Dendritic cell treated with granulocyte-macrophage colony-stimulating factor and Interleukin-4, amounts not matched to agents 40 ng/mL and 50 ng/mL, for 4 days (primary cell): ENCODE results near the gene ZBTB48.

ENCODE experiments used
- H3K27ac Mint-ChIP-seq: one replicate; pipeline ENCODE4 v1.8.0; 2022; ENCODE audit warnings: mild to moderate bottlenecking, mixed read lengths
- H3K27me3 Mint-ChIP-seq: one replicate; pipeline ENCODE4 v1.8.0; 2022; ENCODE audit warnings: mild to moderate bottlenecking, mixed read lengths
- H3K36me3 Mint-ChIP-seq: one replicate; pipeline ENCODE4 v1.8.0; 2022; ENCODE audit warnings: low read depth, mixed read lengths
- H3K4me1 Mint-ChIP-seq: one replicate; pipeline ENCODE4 v1.8.0; 2022; ENCODE audit warnings: low read depth, mixed read lengths
- H3K4me3 Mint-ChIP-seq: one replicate; pipeline ENCODE4 v1.8.0; 2022; ENCODE audit warnings: mild to moderate bottlenecking, moderate library complexity, mixed read lengths
- H3K9me3 Mint-ChIP-seq: one replicate; pipeline ENCODE4 v1.8.0; 2022; ENCODE audit warnings: mixed read lengths
- intact Hi-C: fragments of 100-400 bp; cut with micrococcal nuclease; formaldehyde crosslinking; loops from one replicate; pipeline ENCODE4 v1.15.0; 2022

The ZBTB48 gene

GRCh38 chr1:6580593-6581409 lies 1.0 kb downstream of the ZBTB48 start:
- peak overlapping the region; percentile 100 for H3K4me3 Mint-ChIP-seq
- intact Hi-C loops = loop anchor here (2.0 kb wide), 1 partner anchor 44 kb away; the partner anchor contains the start of gene THAP3
- peaks cover 41% of the 10 kb centered on the region for H3K36me3 Mint-ChIP-seq
- H3K27me3 Mint-ChIP-seq = no peaks in the 10 kb centered on the region
- H3K9me3 Mint-ChIP-seq = no peaks in the 10 kb centered on the region
- peak overlapping the region; percentile 100 for H3K27ac Mint-ChIP-seq
- peaks cover 58% of the 10 kb centered on the region for H3K4me1 Mint-ChIP-seq

GRCh38 chr1:6581561-6582305 lies 1.9 kb downstream of the ZBTB48 start:
- H3K27me3 Mint-ChIP-seq = no peaks in the 10 kb centered on the region
- H3K27ac Mint-ChIP-seq = peak overlapping the region; percentile 100
- intact Hi-C loops = loop anchor here (2.0 kb wide), 1 partner anchor 43 kb away; the partner anchor contains the start of gene THAP3
- H3K36me3 Mint-ChIP-seq = peaks cover 51% of the 10 kb centered on the region
- no peaks in the 10 kb centered on the region for H3K9me3 Mint-ChIP-seq
- peaks cover 63% of the 10 kb centered on the region for H3K4me1 Mint-ChIP-seq
- H3K4me3 Mint-ChIP-seq = peak overlapping the region; percentile 100

- H3K36me3 Mint-ChIP-seq = peaks cover 57% of the 10 kb centered on the region
- H3K4me3 Mint-ChIP-seq = peak overlapping the region; percentile 100
- H3K27ac Mint-ChIP-seq = peak overlapping the region; percentile 100
- no peaks in the 10 kb centered on the region for H3K27me3 Mint-ChIP-seq
- H3K4me1 Mint-ChIP-seq = peaks cover 69% of the 10 kb centered on the region
- no peaks in the 10 kb centered on the region for H3K9me3 Mint-ChIP-seq
- intact Hi-C loops = no loop called here
Measured at GRCh38 chr1:6582370-6582769, 2.6 kb downstream of the ZBTB48 start.

DNA sequence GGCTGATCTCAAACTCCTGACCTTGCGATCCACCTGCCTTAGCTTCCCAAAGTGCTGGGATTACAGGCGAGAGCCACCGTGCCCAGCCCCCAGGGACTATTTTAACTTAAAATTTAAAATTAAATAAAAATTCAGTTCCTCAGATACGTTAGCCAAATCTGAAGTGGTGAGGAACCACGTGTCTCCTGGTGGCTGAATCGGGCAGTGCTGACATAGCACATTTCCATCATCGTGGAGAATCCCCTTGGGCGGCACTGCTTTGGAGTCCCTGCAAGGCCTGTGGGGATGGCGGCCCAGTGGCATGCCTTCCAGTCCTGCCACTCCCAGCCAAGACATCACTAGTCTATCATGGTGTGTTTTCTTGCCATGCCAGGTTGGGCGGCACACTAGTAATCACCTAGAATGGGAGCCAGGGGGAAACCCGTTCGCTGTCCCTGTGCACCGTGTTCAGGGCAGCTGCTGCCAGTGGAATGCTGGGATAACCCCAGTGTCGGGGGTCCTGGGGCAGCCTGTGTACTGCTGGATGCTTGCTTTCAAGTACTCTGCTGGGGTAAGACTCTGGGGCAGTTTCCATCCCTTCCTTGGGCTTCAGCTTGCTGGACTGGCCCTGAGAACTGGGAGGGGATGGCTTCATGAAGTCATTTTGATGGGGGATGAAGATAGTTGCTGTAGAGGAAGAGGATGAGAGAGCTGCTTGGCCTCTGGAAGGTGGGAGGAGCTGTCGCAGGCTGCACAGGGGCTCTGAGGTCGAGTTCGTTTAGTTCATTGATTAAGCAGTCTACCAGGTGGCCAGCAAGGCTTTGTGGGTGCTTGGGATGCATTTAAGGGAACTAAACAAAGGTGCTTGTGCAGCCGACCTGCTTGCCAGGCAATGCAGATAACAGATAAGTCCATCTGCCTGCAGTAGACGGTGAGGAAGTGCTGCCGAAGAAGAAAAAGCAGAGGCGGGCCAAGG lies 4.6 kb downstream of the ZBTB48 start:
- Mint-ChIP-seq H3K27ac (peak overlapping the region; percentile 4), H3K27me3 (no peaks in the 10 kb centered on the region), H3K9me3 (no peaks in the 10 kb centered on the region), H3K4me1 (peaks cover 83% of the 10 kb centered on the region), H3K4me3 (no peak overlapping the region), H3K36me3 (peaks cover 77% of the 10 kb centered on the region)
- intact Hi-C loops = no loop called here

GRCh38 chr1:6585081-6585722 lies 5.4 kb downstream of the ZBTB48 start:
- Mint-ChIP-seq H3K36me3 (peaks cover 79% of the 10 kb centered on the region), H3K4me3 (no peak overlapping the region), H3K27ac (peak overlapping the region; percentile 4), H3K27me3 (no peaks in the 10 kb centered on the region), H3K9me3 (no peaks in the 10 kb centered on the region), H3K4me1 (peaks cover 86% of the 10 kb centered on the region)
- intact Hi-C loops = no loop called here

DNA sequence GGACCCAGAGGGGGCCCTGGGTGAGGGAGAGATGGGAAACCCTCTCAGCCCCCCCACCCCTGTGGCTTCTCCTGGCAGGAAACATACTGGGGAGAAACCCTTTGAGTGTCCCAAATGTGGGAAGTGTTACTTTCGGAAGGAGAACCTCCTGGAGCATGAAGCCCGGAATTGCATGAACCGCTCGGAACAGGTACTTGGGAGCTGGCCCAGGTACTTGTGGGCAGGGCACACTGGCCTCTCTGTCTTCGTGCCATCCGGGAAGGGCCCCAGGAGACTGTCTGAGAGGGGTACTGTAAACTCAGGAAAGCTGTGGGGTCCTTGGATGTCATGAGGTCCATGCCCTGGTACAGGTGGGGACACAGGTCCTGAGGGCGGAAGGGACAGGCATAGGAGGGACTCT lies 6.0 kb downstream of the ZBTB48 start:
- intact Hi-C loops = no loop called here
- Mint-ChIP-seq H3K27ac (no peak overlapping the region), H3K27me3 (no peaks in the 10 kb centered on the region), H3K9me3 (no peaks in the 10 kb centered on the region), H3K36me3 (peaks cover 79% of the 10 kb centered on the region), H3K4me3 (no peak overlapping the region), H3K4me1 (peaks cover 86% of the 10 kb centered on the region)

- Mint-ChIP-seq H3K27ac (no peak overlapping the region), H3K36me3 (peaks cover 80% of the 10 kb centered on the region), H3K4me3 (no peak overlapping the region), H3K9me3 (no peaks in the 10 kb centered on the region), H3K4me1 (peaks cover 86% of the 10 kb centered on the region), H3K27me3 (no peaks in the 10 kb centered on the region)
- intact Hi-C loops = no loop called here
Measured at GRCh38 chr1:6586404-6586816, 6.6 kb downstream of the ZBTB48 start.

- intact Hi-C loops = no loop called here
- H3K27me3 Mint-ChIP-seq = no peaks in the 10 kb centered on the region
- peaks cover 86% of the 10 kb centered on the region for H3K4me1 Mint-ChIP-seq
- no peaks in the 10 kb centered on the region for H3K9me3 Mint-ChIP-seq
- no peak overlapping the region for H3K27ac Mint-ChIP-seq
- peaks cover 90% of the 10 kb centered on the region for H3K36me3 Mint-ChIP-seq
- H3K4me3 Mint-ChIP-seq = no peak overlapping the region
Measured at GRCh38 chr1:6587261-6588005, 7.6 kb downstream of the ZBTB48 start.

DNA sequence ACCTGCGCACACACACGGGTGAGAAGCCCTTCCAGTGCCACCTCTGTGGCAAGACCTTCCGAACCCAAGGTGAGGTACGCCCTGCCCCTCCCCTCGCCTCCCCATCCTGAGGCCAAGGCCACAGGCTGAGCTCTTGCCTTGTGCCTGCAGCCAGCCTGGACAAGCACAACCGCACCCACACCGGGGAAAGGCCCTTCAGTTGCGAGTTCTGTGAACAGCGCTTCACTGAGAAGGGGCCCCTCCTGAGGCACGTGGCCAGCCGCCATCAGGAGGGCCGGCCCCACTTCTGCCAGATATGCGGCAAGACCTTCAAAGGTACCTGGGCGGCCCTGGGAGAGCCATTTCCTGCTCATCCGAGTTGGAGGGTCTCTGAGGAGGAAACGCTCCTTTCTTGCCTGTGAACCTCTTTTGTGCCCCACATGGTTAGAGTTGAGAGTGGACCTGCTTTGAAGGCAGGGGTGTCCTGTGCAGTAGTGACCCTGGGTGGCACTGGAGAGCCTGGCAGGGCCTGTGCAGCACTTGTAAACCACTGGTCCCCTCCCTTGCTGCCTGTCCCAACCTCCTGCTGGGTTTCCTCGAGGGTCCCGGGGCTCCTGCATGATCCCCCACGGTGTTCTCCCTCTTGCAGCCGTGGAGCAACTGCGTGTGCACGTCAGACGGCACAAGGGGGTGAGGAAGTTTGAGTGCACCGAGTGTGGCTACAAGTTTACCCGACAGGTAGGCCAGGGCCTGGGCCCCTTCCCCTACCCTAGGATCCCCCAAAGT lies 8.5 kb downstream of the ZBTB48 start:
- Mint-ChIP-seq H3K9me3 (no peaks in the 10 kb centered on the region), H3K4me3 (peak overlapping the region; percentile 4), H3K4me1 (peaks cover 88% of the 10 kb centered on the region), H3K27ac (peak overlapping the region; percentile 50), H3K36me3 (peaks cover 98% of the 10 kb centered on the region), H3K27me3 (no peaks in the 10 kb centered on the region)
- intact Hi-C loops = no loop called here

DNA sequence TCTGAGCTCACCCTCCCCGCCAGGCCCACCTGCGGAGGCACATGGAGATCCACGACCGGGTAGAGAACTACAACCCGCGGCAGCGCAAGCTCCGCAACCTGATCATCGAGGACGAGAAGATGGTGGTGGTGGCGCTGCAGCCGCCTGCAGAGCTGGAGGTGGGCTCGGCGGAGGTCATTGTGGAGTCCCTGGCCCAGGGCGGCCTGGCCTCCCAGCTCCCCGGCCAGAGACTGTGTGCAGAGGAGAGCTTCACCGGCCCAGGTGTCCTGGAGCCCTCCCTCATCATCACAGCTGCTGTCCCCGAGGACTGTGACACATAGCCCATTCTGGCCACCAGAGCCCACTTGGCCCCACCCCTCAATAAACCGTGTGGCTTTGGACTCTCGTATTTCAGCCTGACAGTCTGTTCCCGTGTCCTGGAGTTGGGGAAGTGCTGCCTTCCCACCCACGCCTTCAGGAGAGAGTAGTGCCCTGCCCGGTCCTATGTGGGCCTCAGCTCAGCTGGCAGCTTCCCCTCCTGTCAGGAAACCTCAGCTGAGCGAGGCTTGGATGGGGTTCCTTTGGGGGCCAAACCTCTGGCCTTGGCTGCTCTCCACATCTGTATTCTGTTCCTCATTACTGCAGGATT lies 9.2 kb downstream of the ZBTB48 start:
- Mint-ChIP-seq H3K27me3 (no peaks in the 10 kb centered on the region), H3K4me1 (peaks cover 95% of the 10 kb centered on the region), H3K9me3 (no peaks in the 10 kb centered on the region), H3K36me3 (peaks cover 99% of the 10 kb centered on the region), H3K4me3 (peak overlapping the region; percentile 4), H3K27ac (peak overlapping the region; percentile 50)
- intact Hi-C loops = no loop called here

- H3K4me1 Mint-ChIP-seq = peaks cover 96% of the 10 kb centered on the region
- intact Hi-C loops = no loop called here
- no peaks in the 10 kb centered on the region for H3K27me3 Mint-ChIP-seq
- H3K27ac Mint-ChIP-seq = no peak overlapping the region
- H3K36me3 Mint-ChIP-seq = peaks cover 99% of the 10 kb centered on the region
- no peaks in the 10 kb centered on the region for H3K9me3 Mint-ChIP-seq
- H3K4me3 Mint-ChIP-seq = no peak overlapping the region
Measured at GRCh38 chr1:6590046-6590445, 10.3 kb downstream of the ZBTB48 start.

DNA sequence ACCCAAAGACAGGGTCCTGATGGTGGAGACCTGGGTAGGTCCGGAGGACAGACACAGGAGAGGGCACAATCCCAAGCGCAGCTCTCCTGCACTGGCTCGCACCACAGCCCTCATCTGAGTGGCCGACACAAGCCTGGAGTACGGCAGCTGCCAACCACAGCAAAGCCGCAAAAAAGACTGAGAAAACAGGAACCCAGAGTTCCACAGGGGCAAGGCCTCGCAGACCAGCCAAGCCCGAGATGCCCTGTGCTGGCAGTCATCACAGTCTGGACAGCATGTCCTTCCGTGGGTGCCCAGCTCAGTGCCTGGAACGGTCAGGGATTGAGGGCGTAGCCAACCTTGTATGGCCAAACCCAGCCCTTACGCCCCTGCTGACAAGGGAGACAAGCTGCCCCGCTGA lies 11.4 kb downstream of the ZBTB48 start:
- Mint-ChIP-seq H3K36me3 (peaks cover 99% of the 10 kb centered on the region), H3K4me1 (peaks cover 98% of the 10 kb centered on the region), H3K27me3 (no peaks in the 10 kb centered on the region), H3K9me3 (no peaks in the 10 kb centered on the region), H3K4me3 (peak overlapping the region; percentile 37), H3K27ac (peak overlapping the region; percentile 54)
- intact Hi-C loops = no loop called here
